Thyroid gland (tissue), 4 donors: ENCODE results near the gene SLC22A5. TPM values are rescaled to one million over a fixed set of nuclear protein-coding genes. Genes with fewer than 3 reads are reported as not detected.

ENCODE experiments used
- DNase-seq, 2 donors: peaks; one replicate each; pipeline ENCODE4 v3.0.0-alpha.2; 2019
- H3K27ac ChIP-seq, 3 donors: fragments of 200-600 bp; sonication (generic); 1 replicate in 2 of 3; 2 replicates in 1 of 3; pipeline ENCODE4 v1.5.1; 2016 to 2019; ENCODE audit warnings: mild to moderate bottlenecking in 1 of 3, moderate library complexity in 1 of 3
- H3K27me3 ChIP-seq: fragments of 200-600 bp; sonication (generic); one replicate; pipeline ENCODE4 v1.5.1; 2019
- H3K36me3 ChIP-seq, 2 donors: fragments of 200-600 bp; sonication (generic); one replicate each; pipeline ENCODE4 v1.5.1; 2016 to 2019
- H3K4me1 ChIP-seq, 2 donors: fragments of 200-600 bp; sonication (generic); one replicate each; pipeline ENCODE4 v1.5.1; 2017 to 2019
- H3K4me3 ChIP-seq, 3 donors: fragments of 200-600 bp; sonication (generic); replicated peaks in 1 of 3; 1 replicate in 2 of 3; 2 replicates in 1 of 3; pipeline ENCODE4 v1.5.1; 2016; ENCODE audit warnings: mild to moderate bottlenecking in 1 of 3
- H3K9me3 ChIP-seq: fragments of 200-600 bp; sonication (generic); one replicate; pipeline ENCODE4 v1.5.1; 2017
- CTCF ChIP-seq, 6 experiments: fragments of 200-600 bp in 3 of 6; fragments of 450-650 bp in 3 of 6; sonication (generic) in 3 of 6; IDR thresholded peaks; one replicate each; pipeline ENCODE4 v1.5.1; 2016 to 2019; ENCODE audit warnings: antibody characterized with exemption in 6 of 6, mild to moderate bottlenecking in 2 of 6, inconsistent platforms in 1 of 6, moderate library complexity in 1 of 6
- POLR2A ChIP-seq, 2 donors: fragments of 450-650 bp; IDR thresholded peaks; one replicate each; pipeline ENCODE4 v1.6.1; 2017; ENCODE audit warnings: antibody characterized with exemption in 2 of 2, mild to moderate bottlenecking in 2 of 2, moderate library complexity in 1 of 2
- WGBS, 2 donors: methylation state at CpG; one replicate each; pipeline ENCODE4 v1.1.5; 2017; 5-methylcytosine and 5-hydroxymethylcytosine counted together
- intact Hi-C: fragments of 100-400 bp; cut with DNase I; formaldehyde crosslinking; loops from one replicate; pipeline ENCODE4 v1.15.1; 2023
- total RNA-seq, 4 donors: library from RNA; depleted of rRNA; stranded (reverse); fragments of >200 nt; gene quantifications; one replicate each; pipeline ENCODE4 v1.2.3, GENCODE V29; 2016

Gene SLC22A5
- total RNA-seq, 4 donors from 2014 or later = 18.1 to 28.3 (median 24.2) TPM

DNA sequence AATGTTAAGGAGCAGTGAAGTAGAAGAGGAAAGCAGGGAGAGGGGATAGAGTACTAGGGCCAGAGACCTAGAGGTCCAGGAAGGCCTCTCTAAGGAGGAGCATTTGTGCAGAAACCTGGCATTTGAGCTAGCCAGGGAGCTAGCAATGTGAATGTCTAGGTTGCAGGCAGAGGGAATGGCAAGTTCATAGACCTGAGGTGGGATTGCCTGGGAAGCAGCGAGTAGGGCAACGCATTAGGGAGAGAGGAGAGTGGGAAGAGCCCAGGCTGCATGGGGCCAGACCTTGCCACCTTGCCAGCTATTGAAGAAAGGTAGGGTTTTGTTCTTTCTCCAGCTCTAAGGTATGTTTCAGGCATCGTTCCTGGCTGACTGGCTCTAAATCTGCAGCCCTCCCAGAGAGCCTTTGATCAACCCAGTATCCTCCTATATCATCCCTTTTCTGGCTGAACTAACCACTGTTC is 54.0 kb downstream of the SLC22A5 start:
- Histone ChIP-seq H3K27me3 (no peaks in the 10 kb centered on the region), H3K4me3 (no peak overlapping the region), H3K36me3 (peaks cover 0 to 6% of the 10 kb centered on the region in 2 donors), H3K9me3 (no peaks in the 10 kb centered on the region), H3K4me1 (peaks cover 60 to 93% of the 10 kb centered on the region in 2 donors), H3K27ac (peak overlapping the region in 1 of 3 donors; percentile 26)
- intact Hi-C loops = loop anchor here (5.0 kb wide), 1 partner anchor 64 kb away; no protein-coding TSS in a partner anchor
- DNase-seq = no peak
- WGBS, 2 donors = 86% methylated on average over 3 of the region's 3 CpGs
- no peak for TF ChIP-seq POLR2A (IDR thresholded peaks at IDR 0.05)

DNA sequence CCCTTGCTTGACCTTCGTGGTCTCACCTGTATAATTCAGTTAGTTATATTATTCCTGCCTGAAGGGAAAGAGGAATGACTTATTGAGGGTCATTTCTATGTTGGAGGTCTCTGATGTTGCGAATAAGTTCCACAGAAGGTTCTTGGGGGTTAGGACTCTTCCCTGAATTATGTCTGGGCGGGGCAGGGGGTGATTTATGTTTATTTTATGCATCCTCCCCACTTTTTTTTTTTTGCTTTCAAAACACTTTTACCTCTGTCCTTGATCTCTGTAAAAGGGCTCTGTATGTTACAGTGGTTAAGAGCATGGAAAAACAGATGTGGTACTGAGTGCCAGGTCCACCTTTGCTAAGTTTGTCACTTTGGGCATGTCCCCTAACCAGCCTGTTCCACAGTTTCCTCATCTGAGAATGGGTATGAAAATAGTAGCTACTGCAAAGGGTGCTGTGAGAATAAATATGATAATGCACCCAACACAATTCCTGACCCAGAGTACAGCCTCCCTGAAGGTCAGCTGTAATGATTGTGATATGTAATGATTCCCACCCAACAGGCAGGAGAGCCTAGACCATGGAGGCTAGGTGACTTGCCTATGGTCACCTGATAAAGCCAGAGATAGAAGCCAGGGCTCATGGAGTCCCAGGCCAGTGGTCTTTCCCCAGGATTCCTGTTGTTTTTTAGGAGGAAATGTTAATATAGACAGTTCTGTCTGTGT is 54.8 kb downstream of the SLC22A5 start:
- no peaks in the 10 kb centered on the region for H3K27me3 ChIP-seq
- no peak overlapping the region for H3K4me3 ChIP-seq
- TF ChIP-seq CTCF (IDR thresholded peaks at IDR 0.05) (no peak), POLR2A (IDR thresholded peaks at IDR 0.05) (no peak)
- no peaks in the 10 kb centered on the region for H3K9me3 ChIP-seq
- WGBS, 2 donors = 91 to 95% methylated on average over 3 of the region's 3 CpGs
- H3K27ac ChIP-seq = peak overlapping the region in 2 of 3 donors; percentile 25 to 76
- peaks cover 57 to 92% of the 10 kb centered on the region in 2 donors for H3K4me1 ChIP-seq
- intact Hi-C loops = loop anchor here (5.0 kb wide), 1 partner anchor 63 kb away; no protein-coding TSS in a partner anchor
- no peak for DNase-seq
- peaks cover 0 to 6% of the 10 kb centered on the region in 2 donors for H3K36me3 ChIP-seq

DNA sequence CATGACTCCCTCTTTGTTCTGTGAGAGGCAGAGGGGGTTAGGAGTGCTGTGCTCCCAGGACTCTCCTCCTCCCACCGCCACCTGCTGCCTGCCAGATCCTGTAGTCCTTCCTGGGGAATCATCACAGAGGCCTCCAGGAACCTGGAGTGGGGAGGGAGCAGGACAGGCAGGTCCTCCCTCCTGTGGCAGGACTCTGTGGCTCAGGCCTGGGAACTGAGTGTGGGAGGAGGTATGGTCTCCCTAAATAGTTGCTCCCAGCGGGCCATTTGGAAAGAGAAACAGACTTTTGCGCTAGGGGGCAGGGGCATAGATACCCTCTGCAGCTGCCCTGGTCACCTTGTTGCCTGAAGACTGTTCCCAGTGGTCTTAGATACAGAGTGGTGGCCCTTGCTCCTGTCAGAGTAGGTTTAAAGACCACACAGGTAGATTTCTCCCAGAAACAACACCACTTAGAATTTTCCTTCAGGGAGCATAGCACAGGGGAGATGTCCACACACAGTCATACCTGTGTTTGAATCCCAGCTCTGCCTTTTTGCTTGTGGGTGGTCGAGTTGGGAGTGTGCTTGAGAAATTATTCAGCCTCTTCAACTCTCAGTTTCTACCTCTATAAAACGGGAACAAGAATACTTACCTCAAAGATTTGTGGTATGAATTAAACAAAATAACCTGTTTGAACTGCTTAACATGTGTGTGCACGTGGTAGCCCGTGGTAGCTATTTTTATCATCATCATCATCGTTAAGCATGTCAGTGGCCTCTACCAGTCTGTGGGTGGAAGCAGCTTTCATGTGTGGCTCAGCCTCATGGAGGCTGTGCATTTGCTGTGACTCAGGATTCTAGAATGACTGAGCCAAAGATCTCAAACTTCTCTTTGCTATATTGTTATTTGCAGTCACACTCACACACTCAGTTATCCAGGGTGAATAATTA is 55.8 kb downstream of the SLC22A5 start:
- Histone ChIP-seq H3K27ac (peak overlapping the region in 2 of 3 donors; percentile 25 to 76), H3K4me1 (peaks cover 47 to 84% of the 10 kb centered on the region in 2 donors), H3K9me3 (no peaks in the 10 kb centered on the region), H3K36me3 (peaks cover 0 to 6% of the 10 kb centered on the region in 2 donors), H3K4me3 (no peak overlapping the region), H3K27me3 (no peaks in the 10 kb centered on the region)
- TF ChIP-seq POLR2A (IDR thresholded peaks at IDR 0.05) (no peak), CTCF (IDR thresholded peaks at IDR 0.05) (no peak)
- intact Hi-C loops = no loop called here
- WGBS, 2 donors = 64 to 73% methylated on average over 7 of the region's 8 CpGs
- peak in 1 of 2 donors; percentile 30 for DNase-seq

GRCh38 chr5:132425975-132426524 is 56.5 kb downstream of the SLC22A5 start:
- H3K36me3 ChIP-seq = peaks cover 0 to 6% of the 10 kb centered on the region in 2 donors
- intact Hi-C loops = no loop called here
- no peak for DNase-seq
- TF ChIP-seq CTCF (IDR thresholded peaks at IDR 0.05) (no peak), POLR2A (IDR thresholded peaks at IDR 0.05) (no peak)
- WGBS, 2 donors = 82 to 86% methylated on average over 7 of the region's 7 CpGs
- H3K27ac ChIP-seq = peak overlapping the region; percentile 61 to 79 (median 76)
- peaks cover 42 to 76% of the 10 kb centered on the region in 2 donors for H3K4me1 ChIP-seq
- no peak overlapping the region for H3K4me3 ChIP-seq
- H3K27me3 ChIP-seq = no peaks in the 10 kb centered on the region
- H3K9me3 ChIP-seq = no peaks in the 10 kb centered on the region

- H3K4me3 ChIP-seq = no peak overlapping the region
- WGBS, 2 donors = 65 to 79% methylated on average over 3 to 8 of the region's 8 CpGs
- intact Hi-C loops = no loop called here
- H3K27ac ChIP-seq = peak overlapping the region; percentile 61 to 79 (median 76)
- no peaks in the 10 kb centered on the region for H3K27me3 ChIP-seq
- H3K36me3 ChIP-seq = peaks cover 0 to 6% of the 10 kb centered on the region in 2 donors
- peaks cover 42 to 75% of the 10 kb centered on the region in 2 donors for H3K4me1 ChIP-seq
- H3K9me3 ChIP-seq = no peaks in the 10 kb centered on the region
- DNase-seq = peak; percentile 50 to 51
- peak in 4 of 6 experiments; percentile 7 to 34 (median 24) for TF ChIP-seq CTCF (IDR thresholded peaks at IDR 0.05)
- TF ChIP-seq POLR2A (IDR thresholded peaks at IDR 0.05) = no peak
These were observed 57.1 kb downstream of the SLC22A5 start for GRCh38 chr5:132426525-132427138.
